ENCODE results near the gene ABCC1.

Gene ABCC1

DNA sequence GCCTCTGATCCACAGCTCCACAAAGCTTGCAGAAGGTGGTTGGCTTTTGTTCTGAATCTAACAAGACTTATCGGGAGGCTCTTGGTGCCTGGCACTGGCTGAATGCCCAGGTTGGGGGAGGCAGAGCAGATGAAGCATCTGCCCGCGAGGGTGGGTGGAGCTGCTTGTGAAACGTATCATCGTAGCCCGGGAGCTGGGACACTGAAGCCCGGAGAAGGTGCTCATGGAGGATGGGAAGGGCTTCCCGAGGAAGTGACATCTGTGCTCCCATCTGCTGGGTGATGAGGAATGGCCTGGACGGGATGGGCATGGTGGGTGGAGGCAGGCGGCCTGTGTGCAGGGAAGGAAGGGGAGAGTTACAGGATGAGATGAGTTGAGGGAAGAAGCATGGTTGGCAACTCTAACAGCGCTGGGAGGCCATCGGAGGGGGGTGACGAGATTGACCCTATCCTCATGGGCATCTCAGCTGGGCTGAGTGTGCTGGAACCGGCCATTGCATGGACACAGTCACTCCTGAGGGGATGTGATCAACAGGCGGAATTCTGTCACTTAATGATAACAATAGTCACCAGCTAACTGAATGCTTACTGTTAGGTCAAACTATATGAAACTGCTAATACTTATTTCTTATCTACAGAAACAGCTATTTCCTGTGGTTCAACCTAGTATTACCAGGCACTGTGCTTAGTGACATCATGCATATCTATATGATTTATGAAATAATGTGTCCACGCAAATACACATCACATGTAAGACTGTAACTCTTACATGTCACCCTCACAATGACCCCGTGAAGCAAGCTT lies 171.2 kb downstream of the ABCC1 start:
- no peak for DNase-seq

DNA sequence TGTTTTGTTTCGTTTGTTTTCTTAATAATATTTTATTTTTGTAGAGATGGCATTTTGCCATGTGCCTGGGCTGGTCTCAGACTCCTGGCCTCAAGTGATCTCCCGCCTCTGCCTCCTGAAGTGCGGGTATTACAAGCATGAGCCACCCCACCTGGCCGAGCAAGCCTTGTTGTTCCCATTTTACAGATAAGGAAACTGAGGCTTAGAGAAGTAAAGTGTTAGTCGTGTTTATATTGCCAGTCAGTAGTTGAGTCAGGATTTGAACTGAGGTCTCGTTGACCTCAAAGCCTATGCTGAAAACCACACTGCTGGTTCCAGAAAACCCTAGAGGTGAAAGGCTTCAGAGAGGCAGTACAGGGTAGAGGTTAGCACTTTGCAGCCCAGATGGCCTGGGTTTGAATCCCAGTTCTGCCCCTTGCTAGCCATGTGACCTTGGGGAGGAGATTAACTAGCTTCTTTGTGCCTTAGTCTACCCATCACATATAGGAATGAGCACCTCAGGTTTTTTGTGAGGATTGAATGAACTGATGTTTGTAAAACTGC lies 171.8 kb downstream of the ABCC1 start:
- DNase-seq, result no peak

DNA sequence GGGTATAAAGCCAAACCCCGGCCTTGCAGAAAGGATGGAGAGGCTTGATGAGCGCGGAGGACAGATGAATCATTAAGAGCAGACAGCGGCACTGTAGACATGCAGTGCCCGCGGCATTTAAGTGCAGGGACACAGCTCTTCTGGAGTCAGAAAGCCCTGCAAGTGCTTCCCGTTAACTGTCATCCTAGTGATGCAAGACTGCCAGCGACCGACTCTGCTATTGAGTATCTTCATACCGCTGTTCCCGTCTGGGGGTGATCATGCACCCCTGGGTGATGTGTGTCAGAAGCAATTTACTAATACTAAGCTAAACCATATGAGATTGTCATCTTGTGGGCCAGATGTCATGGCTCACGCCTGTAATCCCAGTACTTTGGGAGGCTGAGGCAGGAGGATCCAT lies 172.8 kb downstream of the ABCC1 start:
- no peak for DNase-seq

DNA sequence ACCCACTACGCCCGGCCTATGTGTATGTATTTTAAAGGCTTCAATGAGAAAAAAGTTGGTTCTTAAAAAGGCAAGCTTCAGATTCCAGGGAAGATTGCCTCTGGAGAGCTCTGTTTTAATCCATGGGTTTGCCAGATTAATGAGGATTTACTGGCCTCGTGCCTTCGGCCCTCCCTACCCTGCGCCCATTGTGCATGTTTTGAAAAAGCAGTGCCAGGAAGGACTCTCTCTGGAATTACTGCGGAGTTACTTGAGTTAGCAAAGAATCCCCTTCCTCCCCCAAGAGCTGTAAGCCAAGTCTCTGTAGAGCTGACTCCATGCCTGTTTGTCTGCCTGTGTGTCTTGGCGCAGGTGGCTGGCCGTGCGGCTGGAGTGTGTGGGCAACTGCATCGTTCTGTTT lies 175.0 kb downstream of the ABCC1 start:
- DNase-seq, result no peak

DNA sequence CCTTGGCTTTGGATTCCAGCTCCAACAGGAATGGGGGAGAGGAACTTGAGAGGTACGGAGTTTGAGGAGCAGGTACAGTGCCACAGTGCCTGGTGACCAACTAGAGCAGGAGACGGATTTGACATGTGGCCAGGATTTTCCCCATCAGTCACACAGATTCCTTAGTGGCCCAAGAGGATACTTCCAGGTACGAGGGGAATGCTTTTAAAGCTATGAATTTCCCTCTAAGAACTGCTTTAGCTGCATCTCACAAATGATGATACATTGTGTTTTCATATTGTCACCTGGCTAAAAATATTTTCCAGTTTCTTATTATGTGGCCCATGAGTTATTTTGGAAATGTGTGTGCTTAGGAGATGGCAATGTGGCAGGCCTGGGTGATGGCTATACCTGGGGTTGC lies 175.6 kb downstream of the ABCC1 start:
- DNase-seq, result no peak

DNA sequence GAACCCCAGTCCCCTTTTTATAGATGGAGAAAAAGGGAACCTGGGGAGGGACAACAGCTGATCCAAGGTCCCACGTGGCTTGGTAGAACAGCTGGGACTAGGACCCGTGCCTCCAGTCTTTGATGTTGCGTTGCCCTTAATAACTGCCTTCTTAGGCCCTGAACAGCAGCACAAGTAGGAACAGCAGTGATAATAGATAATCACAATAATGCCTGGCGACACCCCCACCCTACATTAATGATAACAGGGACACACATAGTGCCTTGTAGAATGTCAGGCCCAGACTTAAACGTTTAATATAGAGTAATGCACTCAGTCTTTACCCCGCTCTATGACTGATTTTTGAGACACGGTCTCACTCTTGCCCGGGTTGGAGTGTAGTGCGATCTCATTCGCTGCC lies 177.5 kb downstream of the ABCC1 start:
- DNase-seq, result no peak

DNA sequence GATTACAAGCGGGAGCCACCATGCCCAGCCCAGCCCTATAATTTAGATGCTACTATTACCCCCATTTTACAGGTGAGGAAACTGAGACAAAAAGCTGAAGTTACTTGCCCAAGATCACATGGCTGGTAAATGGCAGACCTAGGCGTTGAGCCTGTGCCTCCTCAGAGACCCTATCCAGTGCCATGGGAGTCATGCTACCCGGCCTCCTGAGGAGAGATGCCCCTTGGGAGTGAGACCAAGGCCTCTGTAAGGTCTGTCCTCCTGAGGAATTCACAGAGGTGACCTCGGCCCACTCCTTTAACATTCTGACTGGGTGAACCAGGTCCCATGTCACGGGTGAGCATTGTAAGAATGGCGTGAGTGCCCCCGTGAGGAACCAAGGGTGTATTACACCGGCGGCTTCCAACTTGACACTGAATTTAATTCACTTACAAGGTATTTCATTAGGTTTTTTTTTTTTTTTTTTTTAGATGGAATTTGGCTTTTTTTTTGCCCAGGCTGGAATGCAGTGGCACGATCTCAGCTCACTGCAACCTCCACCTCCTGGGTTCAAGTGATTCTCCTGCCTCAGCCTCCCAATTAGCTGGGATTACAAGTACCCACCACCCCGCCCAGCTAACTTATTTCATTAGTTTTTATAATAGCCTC lies 178.2 kb downstream of the ABCC1 start:
- DNase-seq, result peak; percentile 73

DNA sequence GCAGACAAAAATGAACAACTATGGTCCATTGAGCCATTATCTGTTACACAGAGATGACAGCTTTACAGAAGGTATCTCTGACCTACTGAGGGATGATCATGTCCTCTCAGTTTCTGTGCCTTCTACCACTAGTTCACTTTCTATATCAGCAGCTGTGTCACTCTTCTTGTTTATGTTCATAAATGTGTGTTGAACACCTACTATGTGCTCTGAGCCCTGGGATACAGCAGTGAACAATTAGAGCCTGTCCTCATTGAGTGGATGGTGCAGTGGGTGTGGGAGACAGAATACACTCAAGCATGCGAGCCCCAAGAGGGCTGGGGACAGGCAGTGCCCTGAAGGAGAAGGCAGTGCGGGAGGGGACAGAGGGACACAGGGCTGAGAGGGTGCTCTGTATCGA lies 181.8 kb downstream of the ABCC1 start:
- DNase-seq, result no peak

DNA sequence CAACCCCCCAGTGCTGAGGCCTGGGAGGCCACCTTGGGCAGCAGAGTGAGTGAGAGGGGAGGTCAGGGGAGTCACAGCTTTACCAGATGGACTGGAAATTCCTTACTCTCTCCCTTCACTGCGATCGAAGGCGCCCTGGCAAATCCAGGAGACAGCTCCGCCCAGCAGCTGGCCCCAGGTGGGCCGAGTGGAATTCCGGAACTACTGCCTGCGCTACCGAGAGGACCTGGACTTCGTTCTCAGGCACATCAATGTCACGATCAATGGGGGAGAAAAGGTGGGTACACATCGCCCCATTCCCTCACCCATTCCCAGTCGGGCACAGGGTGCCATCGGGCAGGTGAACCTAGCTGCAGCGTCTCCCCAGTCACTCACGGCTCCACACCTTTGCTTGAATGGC lies 182.2 kb downstream of the ABCC1 start:
- DNase-seq, result no peak

DNA sequence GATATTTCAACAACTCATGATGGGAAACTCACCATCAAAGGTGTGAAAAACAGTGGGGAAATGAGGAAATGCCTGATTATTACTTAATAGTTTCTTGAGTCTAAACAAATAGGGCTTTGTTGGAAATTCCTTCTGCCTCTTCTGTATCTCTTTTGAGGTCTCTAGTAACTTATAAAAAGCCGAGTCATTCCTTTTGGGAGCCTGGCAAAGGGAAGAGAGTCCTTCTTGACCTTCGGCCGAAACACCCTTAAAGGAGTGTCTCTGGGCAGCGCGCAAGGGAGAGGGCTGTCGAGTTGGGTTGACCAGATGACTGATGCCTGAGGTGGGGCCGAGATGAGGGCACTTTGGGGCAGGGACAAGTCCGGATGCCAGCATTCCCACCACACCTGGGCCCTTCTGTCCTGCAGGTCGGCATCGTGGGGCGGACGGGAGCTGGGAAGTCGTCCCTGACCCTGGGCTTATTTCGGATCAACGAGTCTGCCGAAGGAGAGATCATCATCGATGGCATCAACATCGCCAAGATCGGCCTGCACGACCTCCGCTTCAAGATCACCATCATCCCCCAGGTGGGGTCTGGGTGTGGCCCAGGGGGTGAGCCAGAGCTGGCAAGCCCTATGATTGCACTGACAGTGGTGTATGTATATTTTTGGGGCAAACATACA lies 184.7 kb downstream of the ABCC1 start:
- DNase-seq, result no peak

DNA sequence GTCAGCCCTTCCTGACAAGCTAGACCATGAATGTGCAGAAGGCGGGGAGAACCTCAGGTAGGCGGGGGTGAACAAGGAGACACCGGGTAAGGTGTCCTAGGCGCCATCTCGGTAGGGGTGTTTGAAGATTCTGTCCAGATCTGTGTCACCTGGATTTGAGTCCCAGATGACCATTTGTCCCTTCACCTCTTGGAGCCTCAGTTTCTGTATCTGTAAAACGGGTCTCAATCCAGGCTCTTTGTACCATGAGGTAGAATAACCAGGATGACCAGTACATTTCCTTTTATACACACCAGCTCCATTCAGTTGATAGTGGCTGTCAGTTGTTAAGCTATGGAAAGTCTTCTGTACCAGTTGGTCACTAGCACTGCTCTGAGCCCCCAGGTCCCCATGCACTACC lies 187.2 kb downstream of the ABCC1 start:
- DNase-seq, result no peak

DNA sequence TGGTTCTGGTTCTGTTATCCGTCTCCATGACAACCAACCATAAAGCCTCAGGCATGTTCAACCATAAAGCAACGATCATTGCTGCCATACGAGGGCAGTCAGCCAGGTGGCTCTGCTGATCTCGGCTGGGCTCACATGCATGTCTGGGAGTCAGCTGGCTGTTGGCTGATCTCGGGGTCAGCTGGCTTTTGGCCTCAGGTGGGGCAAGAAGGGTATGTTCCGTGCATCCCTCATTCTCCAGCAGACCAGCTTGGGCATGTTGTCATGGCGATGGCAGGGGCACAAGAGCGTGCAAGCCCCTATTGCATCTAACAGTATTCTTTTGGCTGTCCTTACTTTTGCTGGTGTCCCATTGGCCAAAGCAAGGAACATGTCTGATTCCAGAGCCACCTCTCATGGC lies 187.7 kb downstream of the ABCC1 start:
- no peak for DNase-seq

DNA sequence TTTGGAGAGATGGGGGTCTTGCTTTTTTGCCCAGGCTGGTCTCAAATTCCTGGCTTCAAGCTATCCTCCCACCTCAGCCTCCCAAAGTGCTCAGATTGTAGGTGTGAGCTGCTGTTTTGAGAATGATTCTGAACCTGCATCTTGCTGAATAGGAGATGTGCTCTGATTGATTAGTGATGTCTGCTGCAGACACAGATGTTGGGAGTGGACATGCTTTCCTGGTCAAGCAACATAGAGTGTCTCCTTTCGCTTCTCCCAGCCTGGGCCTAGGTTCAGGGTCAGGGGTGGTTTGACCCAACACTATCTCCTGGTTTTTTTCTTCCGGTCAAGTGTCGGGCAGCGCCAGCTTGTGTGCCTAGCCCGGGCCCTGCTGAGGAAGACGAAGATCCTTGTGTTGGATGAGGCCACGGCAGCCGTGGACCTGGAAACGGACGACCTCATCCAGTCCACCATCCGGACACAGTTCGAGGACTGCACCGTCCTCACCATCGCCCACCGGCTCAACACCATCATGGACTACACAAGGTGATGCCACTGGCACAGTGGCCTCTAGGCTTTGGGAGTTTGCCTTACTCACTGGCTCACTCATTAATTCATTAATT lies 188.7 kb downstream of the ABCC1 start:
- no peak for DNase-seq

DNA sequence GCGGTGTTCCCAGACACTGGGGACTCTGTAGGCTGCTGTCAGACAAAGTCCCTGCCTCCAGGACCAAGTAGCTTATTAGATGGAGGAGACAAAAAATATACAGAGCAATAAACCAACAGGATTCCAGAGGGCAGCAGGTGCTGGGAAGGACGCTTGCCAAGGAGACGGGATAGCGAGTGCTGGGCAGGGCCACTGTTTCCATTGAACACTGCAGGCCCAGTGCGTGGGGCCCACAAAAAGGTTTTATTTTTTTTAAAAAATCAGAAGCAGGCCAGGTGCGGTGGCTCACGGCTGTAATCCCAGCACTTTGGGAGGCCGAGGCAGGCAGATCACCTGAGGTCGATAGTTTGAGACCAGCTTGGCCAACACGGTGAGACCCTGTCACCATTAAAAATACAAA lies 189.6 kb downstream of the ABCC1 start:
- DNase-seq, result no peak

DNA sequence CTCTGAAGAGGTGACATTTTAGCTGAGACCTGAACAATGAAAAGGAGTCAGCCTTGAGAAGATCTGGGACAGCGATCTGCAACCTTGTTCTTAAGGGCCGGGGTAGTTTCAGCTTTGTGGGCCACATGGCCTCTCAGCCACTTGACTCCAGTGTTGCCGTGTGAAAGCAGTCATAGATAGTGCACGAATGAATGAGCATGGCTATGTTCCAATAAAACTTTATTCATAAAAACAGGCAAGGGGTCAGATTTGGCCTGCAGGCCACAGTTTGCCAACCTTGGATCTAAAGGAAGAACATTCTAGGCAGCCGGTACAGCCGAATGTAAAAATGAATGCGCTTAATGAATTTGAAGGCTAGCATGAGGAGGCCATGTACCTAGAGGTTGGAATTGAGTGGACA lies 190.4 kb downstream of the ABCC1 start:
- no peak for DNase-seq

DNA sequence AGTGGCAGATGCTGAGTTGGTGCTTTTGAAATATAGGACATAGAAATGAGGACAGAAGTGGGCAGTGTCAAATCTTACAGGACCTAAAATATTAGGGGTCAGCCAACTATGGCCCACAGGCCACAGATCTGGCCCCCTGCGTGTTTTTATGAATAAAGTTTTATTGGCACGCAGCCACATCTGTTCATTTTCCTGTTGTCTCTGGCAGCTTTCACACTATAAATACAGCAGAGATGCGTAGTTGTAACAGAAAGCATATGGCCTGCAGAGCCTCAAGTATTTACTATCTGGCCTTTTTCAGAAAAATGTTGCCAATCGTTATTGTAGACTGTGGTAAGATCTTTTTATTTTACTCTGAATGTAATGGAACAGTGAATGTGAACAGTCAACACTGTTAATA lies 191.1 kb downstream of the ABCC1 start:
- DNase-seq, result no peak

DNA sequence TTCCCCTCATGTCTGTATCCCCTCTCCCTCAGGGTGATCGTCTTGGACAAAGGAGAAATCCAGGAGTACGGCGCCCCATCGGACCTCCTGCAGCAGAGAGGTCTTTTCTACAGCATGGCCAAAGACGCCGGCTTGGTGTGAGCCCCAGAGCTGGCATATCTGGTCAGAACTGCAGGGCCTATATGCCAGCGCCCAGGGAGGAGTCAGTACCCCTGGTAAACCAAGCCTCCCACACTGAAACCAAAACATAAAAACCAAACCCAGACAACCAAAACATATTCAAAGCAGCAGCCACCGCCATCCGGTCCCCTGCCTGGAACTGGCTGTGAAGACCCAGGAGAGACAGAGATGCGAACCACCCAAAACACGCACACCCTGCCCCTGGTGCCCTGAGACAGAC lies 191.7 kb downstream of the ABCC1 start:
- no peak for DNase-seq

DNA sequence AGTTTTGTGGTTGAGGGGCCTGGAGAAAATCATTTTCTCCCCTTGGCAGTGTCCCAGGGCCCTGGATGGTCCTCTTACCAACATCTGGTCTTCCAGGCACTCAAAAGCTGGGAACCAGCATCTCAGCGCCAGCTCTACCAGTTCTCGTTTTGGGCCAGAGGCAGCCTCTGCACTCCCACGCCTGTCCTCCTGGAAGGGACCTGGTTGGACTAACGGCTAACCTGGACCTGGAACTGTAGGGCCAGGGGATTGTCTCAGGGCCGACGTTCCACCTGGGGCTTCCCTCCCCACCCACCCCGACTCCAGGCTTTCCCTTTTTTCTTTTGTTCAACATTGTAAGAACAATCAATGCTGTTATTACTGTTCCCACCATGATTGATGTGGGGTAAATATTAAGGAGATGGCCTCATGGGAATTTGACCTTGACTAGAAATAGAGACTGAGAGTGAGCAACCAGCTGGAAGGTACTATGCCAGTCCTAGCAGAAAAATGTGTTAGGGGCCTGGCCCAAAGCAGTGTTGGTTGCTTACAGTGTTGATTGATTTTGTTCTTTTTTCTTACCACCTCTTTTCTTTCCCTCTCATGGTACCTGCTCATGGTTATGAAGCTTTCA lies 192.5 kb downstream of the ABCC1 start:
- DNase-seq, result no peak

DNA sequence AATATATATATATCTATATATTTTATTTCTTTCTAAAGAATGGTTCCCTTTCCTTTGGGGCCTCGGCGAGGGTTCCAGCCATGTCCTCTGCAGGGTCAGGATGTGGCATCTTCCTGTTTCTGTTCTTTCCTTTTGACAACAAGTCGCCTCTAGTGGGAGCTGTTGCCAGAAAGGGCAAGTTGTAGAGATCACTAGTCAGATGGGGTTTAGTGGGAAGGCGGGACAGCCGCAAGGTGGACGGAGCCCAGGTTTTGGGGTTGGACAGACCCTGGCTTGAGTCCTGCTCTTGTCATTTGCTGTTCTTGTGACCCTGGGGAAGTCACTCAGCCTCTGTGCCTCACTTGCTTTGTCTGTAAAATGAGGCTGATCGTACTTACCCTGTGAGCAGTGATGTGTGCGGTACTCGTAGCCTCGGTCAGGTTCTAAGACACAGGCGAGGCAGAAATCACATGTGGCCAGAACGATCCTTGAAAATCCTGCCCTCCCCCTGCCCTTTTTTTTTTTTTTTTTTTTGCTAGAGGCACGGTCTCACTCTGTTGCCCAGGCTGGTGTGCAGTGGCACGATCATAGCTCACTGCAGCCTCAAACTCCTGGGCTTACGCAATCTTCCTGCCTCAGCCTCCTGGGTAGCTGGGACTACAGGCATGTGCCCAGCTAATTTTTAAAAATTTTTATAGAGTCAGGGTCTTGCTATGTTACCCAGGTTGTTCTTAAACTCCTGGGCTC lies 193.8 kb downstream of the ABCC1 start:
- DNase-seq, result no peak

DNA sequence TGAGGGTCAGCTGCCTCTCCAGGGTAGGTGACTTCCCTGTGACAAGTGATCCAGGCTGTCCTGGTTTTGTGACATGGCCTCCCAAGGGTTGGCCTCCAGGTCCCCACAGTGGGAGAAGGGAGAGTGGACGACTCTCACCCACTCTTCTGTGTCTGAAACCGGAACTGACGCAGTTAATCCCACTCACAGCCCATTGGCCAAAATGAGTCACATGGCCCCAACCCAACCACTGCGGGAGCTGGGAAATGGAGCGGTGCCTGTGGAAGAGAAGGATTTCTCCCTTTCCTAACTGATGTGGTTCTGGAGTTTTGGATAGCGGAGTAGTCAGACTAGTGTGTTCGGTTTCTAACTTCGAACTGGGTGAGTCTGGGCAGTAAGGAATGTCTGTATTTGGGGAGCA lies 194.5 kb downstream of the ABCC1 start:
- DNase-seq, result no peak

DNA sequence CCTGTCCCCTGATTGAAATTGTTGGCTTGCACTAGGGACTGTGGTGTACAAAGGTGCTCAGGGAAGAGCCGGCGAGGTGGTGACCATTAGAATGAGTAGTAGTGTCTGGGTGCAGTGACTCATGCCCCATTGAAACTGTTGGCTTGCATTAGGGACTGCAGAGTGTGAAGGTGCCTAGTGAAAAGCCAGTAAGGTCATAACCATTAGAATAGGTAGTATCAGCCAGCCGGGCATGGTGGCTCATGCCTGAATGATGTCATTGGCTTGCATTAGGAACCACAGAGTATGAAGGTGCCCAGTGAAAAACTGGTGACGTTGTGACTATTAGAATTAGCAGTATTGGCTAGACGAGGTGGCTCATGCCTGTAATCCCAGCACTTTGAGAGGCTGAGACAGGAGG lies 195.0 kb downstream of the ABCC1 start:
- no peak for DNase-seq

DNA sequence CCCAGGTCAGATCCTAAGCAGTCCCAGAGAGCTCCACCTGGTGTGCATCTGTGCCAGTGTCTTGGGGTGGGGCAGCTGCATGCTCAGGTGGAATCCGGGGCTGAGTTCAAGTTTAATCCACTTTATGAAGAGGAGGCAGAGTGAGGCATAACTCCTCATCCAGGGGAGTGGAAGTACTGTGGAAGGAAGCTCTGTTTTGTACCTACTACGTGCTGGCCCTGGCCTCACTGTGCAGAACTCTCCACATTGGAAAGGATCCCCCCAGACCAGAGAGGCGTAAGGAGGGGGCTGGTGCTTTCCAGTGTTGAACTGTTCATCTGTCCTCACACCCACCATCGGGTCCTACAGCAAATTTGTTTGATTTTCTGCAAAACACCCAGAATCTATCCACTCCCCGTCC lies 195.9 kb downstream of the ABCC1 start:
- no peak for DNase-seq
